Fibroblast of skin of back (primary cell): ENCODE measurements around the gene KCTD21.
"Not testable (repeated sequence)": the region's sequence is repeated elsewhere in the genome, so short reads cannot be mapped to it uniquely, and the experiment has no call there.

Source experiments
- DNase-seq: peaks from one replicate; pipeline ENCODE4 v3.0.0-alpha.2; 2013

Gene KCTD21

DNA sequence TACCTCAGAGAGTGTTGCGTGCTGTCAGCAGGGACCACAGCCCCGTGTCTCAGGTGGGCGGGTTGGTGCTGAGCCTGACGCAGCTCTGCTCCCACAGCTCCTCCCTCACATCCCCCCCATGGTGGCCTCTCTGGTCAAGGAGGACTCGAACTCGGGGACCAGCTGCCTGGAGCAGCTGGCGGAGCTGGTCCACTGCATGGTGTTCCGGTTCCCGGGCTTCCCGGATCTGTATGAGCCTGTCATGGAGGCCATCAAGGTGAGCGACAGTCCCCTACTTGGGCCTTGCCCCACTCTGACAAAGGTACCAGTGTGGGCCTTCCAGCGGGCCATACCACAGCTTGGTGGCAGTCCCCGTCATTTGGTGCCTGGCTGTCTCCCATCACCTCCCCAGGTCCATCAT, 12.1 kb upstream of the KCTD21 start:
- no peak for DNase-seq

DNA sequence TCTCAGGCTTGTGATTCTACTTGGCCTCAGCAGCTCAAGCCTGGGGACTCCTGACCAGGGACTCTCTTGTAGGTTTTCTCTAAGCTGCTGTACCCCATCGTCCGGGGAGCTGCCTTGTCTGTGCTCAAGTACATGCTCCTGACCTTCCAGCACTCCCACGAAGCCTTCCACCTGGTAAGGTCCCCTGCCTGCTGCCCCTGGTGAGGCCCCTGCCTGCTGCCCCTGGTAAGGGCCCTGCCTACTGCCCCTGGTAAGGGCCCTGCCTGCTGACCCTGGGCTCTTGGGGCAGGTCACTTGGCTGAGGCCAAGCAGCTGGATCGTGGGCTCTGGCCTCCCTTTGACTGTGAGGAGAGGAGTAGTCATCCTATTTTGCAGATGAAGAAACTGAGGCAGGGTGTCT, 11.6 kb upstream of the KCTD21 start:
- no peak for DNase-seq

DNA sequence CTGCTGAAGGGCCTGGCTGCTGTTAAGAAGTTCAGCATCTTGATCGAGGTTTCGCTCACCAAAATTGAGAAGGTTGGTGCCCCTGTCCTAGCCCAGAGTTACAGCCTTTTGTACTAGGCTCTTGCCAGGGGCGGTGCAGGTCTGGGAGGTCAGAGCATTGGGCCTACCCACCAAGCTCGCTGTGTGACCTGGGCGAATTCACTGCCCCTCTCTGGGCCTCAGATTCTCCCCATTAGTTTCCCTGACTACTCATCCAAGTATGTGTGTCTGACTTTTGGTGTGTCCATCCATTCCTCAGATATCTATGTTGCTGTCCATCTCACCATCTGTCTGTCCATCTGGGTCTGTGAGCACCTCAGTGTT, 11.2 kb upstream of the KCTD21 start:
- DNase-seq = no peak

DNA sequence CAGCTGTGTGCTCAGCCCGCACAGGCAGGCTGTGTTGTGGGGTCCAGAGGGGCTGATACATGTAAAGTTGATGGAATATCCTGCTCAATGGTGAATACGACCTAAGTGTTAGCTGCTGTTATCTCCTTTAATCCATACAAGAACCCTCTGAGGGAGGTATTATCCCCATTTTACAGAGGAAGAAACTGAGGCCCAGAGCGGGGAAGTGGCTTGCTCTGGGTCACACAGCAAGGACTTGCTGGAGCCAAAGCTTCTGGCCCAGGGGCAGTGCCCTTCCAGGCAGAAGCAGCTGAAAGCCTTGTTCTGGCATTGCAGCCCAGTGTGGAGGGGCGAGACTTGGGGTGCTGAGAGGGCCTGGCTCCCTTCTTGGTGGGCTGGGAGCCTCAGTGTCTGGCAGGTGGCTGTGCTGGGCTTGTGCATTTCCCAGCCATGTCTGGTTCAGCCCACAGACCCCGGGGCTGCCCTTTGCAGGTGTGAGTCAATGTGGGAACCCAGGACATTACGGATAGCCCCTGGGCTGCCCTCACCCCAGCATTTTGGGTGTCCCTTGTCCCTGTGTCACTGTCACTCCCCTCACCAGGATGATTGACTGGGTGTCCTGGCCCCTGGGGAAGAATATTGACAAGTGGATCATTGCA, 10.7 kb upstream of the KCTD21 start:
- no peak for DNase-seq

DNA sequence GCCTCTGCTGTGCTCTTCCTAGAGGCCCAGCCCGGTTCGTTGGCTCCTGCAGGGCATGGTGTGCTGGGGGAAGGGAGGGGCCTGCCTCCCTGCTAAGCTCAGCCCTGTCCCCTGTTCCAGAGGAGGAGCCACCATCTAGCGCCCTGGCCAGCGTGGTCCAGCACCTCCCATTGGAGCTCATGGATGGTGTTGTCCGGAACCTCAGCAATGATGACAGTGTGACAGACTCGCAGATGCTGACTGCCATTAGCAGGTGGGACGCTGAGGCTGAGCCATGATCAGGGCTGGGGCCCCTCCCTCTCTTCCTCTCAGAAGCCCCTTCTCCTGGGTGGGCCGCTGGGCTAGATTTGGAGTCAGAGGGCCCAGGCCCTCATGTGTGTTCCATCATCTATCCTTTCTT, 9.4 kb upstream of the KCTD21 start:
- no peak for DNase-seq

DNA sequence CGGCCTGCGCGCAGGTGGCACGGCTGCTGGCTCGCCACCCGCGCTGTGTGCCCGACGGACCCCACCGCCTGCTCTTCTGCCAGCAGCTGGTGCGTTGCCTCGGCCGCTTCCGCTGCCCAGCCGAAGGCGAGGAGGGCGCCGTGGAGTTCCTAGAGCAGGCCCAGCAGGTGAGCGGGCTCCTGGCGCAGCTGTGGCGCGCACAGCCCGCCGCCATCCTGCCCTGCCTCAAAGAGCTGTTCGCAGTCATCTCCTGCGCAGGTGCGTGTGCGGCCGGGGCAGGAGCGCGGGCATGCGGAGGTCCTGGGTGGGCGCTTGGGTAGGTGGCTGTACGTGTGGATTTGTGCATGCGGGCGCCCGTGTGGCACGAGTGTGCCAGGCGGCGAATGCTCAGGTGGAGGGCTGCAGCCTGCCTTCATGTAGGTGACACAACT, 8.2 kb upstream of the KCTD21 start:
- DNase-seq = no peak

DNA sequence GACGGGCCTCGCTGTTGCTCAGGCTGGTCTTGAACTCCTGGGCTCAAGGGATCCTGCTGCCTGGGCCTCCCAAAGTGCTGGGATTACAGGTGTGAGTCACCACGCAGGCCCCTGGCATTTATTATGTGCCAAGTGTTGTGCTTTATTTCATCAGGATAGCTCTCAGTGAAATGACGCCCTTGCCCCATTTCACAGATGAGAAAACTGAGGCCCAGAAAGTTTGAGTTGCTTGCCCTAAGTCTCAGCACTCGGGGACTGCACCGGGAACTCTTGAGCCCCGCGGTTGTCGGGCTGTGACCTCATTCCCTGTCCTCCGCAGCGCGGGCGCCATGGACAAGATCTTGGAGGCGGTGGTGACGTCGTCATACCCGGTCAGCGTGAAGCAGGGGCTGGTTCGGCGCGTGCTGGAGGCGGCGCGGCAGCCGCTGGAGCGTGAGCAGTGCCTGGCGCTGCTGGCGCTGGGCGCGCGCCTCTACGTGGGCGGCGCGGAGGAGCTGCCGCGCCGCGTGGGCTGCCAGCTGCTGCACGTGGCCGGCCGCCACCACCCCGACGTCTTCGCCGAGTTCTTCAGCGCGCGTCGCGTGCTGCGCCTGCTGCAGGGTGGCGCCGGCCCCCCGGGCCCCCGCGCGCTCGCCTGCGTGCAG, 7.6 kb upstream of the KCTD21 start:
- no peak for DNase-seq

DNA sequence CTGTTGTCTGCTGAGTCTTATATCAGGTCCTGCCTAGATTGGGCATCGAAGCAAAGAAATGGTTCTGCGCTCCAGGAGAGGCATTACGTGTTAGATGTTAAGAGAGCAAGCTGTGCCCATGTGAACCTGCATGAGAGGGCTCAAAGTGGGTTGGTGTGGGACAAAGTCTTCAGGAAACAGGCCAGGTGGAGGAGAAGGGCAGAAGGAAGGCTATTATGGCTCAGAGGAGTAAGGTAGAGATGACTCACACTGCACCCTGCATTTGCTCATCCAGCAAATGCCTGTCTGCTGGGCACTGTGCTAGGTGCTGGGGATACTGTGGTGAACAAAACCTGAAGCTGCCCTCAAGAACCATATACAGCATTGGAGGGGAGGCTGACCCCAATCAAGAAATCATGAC, 6.1 kb upstream of the KCTD21 start:
- DNase-seq = no peak

DNA sequence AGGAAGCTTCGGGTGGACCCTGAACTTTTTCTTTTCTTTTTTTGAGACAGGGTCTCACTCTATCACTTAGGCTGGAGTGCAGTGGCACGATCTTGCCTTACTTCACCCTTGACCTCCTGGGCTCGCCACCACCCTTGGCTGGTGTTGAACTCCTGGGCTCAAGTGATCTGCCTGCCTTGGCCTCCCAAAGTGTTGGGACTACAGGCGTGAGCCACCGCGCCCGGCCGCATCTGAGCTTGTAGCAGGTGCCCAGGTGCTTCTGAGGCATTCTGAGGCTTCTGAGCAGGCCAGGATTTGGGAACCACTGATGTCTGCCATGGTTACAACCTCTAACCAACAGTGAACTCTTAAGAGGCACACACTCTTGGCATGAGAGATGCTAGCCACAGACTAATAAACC, 5.4 kb upstream of the KCTD21 start:
- DNase-seq = no peak

DNA sequence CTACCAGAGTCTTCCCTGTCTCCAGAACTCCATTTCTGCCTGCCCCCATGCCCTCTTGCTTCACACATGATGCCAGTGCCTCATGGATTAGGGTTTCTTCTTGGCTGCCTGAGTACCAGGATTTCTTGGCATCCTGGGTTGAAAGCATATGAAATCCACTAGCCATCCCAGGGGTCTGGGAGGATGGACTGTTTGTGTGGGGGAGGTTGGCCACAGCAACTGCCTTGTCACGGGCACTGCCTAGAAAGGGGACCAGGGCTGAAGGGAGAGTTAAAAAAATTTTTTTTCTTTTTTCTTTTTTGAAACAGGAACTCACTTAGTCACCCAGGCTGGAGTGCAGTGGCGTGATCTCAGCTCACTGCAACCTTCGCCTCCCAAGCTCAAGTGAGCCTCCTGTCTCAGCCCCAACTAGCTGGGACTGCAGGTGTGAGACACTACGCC, 4.5 kb upstream of the KCTD21 start:
- no peak for DNase-seq

DNA sequence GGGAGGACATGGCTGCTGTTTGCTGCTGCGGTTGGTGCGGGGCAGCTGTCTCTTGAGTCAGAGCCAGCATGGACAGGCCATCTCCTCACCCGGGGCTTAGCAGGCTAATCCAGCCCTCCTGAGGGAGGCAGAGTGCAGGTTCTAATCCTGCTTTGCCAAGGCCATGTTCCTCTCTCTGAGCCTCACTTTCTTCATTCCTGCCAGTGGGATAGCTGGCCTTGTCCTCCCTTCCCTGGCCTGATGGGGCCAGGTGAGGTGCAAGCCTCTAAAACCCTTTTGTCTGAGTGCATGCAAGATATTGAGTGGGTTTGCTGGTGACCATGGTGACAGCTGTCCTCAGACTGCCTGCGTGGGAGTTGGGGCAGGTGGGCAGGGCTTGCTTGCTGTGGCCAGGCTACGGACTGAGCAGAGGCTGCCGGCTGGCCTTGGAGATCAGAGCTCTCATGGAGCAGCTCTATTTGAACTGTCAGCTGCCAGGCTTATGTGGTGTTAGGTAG, 3.8 kb upstream of the KCTD21 start:
- no peak for DNase-seq

DNA sequence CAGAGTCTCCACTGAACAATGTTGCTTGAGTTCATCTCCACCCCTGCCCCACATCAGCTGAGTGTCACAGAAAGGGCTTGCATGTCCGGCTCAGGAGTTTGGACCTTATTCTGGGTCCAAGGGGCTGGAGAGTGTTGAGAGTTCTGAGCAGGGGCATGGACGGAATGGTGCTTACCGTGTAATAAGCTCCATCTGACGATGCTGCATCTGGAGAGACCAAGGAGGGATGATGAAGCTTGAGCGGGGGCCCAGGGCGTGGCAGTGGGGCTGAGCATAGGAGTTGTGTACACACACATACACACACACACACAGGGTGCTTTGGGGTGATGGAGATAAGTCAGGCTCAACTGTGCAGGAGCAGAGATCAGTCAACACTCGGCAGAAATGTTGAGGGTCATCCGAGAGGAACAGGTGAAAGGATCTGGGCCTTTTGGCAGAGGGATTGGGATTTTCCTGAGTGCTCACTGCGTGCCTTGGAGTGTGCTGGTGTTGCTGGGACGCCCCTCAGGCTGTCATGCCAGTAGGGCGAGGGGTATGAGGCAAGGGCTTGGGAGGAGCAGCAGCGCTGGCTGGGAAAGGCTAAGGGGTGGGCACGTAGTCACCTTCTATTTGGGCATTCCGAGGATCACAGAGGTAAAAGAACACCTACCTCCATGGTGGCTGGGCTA, 2.6 kb upstream of the KCTD21 start:
- no peak for DNase-seq

DNA sequence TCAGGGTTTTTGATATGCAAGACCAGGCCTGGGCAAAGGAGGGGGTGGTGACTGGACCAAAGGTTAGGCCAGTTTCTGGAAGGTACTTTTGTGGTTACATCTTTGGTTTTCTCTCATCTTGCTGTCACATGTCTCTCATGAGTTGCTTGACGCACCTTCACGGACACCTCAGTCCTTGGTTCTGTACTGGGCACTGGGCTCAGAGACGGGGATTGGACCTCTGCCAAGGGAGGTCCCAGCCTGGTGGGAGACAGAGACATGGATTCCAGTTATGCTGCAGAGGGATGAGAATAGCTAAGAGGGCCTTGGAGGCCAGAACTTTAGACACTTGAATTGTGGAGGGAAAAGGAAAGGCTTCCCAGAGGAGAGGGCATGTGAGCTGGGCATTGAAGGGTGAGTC, 1.9 kb upstream of the KCTD21 start:
- DNase-seq = no peak

DNA sequence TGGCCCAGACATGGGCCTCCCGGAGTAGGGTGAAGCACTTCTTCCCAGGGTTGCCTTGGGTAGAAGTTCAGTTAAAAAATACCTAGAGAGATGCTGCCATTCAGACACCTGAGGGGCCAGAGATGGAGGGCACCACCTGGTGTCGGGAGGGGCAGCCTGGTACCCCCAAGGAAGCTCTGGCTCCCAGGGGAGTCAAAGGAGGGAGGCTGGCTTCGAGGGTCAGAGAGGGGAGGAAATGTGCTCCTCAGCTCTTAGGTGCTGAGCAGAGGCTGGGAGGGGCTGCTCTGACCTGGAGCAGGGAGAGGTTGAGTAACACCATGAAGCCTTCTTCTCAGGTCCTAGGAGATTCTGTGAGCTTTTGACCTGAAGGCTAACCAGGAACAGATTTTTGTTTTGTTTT, 1.4 kb upstream of the KCTD21 start:
- no peak for DNase-seq

DNA sequence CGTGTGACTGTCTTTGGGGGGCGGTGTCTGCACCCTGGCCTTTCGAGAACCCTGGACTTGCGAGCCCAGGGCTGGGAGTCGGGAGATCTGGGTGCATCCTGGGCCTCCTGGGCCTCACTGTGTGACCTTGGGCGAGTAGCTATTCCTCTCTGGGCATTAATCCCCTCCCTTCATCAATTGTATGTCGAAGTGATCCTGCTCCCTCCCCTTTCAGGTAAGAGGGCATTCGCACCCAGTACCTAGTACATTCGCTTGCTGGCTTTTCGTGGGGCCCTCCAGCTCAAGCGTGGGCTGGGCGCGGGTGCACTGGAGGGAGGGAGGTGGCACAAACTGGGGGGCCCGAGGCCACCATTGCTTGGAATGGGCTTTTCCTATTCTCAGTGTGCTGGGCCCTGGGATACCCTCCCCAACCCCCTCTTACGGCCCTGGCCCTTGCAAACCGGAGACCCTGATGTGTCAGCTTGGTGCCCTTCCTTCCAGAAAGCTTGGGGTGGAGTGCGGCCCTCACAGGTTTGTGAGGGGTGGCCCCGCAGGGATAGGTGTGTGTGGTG, 823 bp upstream of the KCTD21 start:
- no peak for DNase-seq

DNA sequence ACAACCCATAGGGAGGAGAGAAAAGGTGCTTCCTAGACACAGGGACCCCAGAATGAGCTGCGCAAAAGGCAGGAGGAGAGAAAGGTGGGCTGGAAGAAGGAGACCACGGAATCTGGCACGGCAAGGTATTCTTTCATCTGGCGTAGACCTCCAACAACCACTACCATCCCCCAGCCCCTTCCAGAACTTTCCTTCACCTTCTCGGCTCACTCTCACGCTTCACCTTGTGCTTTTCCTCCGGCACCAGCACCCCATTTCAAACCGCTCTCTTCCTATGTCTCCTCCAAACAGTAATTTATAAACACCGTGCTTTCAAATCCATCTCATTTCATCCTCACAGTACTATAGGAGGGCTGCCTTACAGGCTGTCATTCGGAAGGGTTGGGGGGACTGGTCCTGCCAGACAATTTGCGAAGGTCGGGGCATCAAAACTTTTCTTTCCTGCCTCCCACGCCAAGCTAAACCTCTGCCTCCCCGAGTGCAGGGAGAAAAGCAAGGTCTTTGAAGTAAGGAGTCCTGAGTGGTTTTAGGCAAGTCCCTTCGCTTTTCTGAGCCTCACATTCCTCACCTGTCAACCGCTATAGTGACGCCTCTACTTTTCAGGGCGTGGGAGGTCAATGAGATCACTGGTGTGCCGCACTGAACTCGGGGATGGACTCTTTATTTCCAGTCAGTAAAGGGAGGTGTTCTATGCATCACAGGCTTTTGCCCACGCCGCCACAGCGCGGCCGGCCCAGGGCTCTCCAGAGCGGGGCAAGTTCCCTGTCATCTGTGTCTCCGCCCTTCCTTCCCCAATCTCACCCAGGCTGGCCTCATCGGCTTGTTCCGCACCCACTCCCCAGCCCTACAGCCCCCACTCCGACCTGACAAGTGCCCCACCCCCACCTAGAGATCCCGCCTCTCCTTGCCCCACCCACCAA, 800 bp downstream of the KCTD21 start:
- no peak for DNase-seq

DNA sequence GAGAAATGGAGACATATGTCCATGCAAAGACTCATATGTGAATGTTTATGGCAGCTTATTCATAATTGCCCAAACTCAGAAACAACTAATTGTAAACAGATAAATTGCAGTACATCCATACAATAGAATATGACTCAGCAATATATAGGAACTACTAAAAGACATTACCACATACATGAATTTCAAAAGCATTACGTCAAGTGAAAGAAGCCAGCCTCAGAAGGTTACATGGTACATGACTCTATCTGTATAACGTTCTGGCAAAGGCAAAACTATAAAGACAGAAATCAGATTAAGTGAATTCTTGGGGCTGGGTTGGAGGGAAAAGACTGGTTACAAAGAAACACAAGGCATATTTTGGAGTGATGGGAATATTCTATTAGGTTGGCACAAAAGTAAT, 7.2 kb downstream of the KCTD21 start:
- peak; percentile 56 for DNase-seq

DNA sequence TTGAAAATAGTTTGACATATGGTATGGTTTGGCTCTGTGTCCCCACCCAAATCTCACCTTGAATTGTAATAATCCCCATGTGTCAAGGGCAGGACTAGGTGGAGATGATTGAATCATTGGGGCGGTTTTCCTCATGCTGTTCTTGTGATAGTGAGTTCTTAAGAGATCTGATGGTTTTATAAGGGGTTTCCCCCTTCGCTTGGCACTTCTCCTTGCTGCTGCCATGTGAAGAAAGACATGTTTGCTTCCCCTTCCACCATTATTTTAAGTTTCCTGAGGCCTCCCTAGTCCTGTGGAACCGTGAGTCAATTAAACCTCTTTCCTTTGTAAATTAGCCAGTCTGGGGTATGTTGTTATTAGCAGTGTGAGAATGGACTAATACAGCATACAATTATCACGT, 7.7 kb downstream of the KCTD21 start:
- no peak for DNase-seq

DNA sequence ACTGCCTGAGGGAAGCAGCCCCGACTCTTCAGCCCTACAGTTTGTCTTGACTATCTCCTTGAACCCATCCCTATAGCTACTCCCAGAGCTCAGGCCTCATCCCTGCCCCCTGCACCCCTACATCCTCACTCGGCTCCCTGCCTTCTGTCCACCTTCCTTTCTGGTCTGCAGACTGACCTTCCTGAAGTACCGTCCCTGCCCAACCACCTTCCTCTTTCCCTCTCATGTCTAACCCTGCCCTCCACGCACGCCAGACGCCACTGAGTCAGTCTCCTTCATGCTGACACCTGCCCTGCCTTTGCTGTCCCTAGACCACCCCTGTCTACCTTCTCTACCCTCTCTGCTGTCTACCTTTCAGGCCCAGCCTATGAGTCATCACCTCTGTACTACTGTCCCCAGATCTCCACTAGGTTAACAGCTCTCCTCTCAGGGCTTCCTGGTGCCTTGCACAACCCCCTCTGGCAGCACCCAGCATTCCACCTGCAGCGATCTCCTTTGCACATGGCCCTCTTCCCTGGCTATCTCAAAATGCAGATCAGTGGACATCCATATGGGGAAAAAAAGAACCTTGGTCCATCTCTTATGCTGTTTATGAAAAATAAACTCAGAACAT, 8.9 kb downstream of the KCTD21 start:
- DNase-seq = no peak

DNA sequence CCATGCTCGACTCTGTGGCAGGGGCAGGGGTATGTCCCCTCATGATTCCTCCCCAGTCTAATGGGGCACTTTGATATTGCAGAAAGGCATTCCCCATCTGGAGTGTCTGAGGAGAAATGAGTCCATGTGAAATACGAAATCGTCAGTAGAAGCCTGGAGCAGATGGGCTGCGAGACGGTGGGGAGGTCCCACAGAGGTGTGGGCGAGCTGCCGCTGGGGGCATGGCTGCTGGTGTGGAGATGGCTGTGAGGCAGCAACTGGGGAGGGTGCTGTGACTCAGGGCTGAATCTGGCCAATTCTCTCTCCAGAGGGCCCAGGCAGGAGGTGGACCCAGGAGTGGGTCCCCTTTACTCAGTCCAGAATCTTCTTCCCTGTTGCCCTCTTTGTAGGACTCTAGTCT, 11.2 kb downstream of the KCTD21 start:
- DNase-seq = no peak

DNA sequence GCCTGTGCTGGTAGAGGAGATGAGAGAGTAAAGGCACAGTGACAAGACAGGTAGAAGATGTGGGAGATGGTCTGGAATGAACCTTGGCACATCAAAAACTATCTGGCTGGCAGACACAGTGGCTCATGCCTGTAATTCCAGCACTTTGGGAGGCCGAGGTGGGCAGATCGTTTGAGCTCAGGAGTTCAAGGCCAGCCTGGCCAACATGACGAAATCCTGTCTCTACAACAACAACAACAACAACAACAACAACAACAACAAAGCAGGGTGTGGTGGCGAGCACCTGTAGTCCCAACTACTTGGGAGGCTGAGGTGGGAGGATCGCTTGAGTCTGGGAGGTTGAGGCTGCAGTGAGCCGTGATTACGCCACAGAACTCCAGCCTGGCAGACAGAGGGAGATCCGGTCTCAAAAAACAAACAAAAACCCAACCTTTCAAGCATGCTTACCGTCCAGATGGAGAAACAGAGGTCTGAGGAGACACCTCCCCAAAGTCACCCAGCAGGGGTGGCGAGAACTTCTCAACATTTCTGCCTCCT, 11.8 kb downstream of the KCTD21 start:
- DNase-seq = no peak

DNA sequence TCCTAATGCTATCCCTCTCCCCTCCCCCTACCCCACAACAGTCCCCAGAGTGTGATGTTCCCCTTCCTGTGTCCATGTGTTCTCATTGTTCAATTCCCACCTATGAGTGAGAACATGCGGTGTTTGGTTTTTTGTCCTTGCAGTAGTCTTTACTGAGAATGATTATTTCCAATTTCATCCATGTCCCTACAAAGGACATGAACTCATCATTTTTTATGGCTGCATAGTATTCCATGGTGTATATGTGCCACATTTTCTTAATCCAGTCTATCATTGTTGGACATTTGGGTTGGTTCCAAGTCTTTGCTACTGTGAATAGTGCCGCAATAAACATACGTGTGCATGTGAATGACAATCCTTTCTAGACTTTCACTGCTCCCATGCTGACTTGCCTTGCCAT, 12.6 kb downstream of the KCTD21 start:
- DNase-seq = not testable (repeated sequence)
